T47D (cell line): Measurements from ENCODE around the gene RELCH.

Experiments used
- DNase-seq, 2 experiments: peaks; one replicate each; pipeline versions ENCODE4 v3.0.0 to v3.0.0-alpha.2; 2011 to 2012; ENCODE audit warnings: low read depth in 1 of 2, low spot score in 1 of 2
- JUND ChIP-seq: IDR thresholded peaks from 2 replicates; pipeline ENCODE4 v1.6.1; 2012; ENCODE audit warnings: low read depth
- in situ Hi-C: cut with HindIII; loops from 2 replicates; pipeline ENCODE4 v1.10.0; 2016; ENCODE audit warnings: low sequenced_read_pairs, low pct_unique_long_range_greater_than_20kb

RELCH gene

DNA sequence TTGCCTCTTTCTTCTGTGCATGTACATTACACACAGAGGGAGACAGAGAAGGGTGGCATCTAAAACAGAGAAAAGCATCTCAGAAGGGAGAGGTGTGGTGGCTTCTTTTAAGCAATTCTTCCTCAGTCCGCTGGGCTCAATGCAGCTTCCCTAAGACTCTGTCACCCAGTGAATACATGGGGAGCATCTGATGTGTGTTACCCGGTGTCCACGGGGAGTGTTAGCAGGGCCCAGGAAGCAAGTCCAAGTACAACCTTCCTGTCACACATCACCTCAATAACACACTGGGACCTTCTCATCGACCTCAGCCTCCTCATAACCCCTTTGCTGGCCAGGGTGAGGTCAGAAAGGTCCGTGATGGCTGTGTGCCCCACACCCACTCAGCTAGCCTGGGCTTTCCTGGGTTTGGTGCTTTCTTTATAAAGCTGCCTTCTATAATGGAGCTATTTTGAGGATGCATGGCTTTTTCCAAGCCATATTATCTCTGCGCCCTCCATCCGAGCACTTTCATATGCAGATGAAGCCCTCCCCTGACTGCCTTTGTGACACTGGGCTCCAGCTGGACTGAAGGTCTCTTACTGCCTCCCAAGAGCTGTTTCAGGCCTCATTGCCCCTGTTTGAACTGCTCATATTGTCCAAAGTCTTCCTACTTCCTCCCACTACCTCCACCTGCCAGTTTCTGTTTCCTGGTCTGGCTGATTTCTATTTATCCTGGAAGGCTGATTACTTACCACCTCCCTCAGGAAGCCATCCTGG is 159.5 kb downstream of the RELCH start:
- TF ChIP-seq JUND: no peak
- in situ Hi-C loops: no loop called here
- no peak for DNase-seq

DNA sequence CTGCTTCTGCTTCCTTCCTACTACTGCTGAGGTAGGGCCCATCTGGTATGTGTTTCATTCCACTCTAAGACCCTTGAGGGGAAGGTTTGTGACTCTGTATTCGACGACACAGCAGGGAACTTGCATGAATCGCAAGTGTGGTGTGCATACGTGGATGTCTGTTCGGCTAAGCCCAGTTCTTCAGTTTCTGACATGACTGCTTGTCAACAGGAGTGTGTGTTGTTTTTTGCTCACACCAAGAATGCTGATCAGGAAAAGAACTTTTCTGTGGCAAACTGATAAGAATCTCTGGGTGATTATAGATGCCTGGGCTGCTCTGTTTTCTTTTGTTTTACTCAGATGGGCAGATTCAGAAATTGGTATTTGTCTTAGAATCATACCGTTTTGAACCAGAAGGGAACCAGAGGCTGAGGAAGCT is 160.0 kb downstream of the RELCH start:
- no peak for DNase-seq
- in situ Hi-C loops: no loop called here
- TF ChIP-seq JUND: no peak

DNA sequence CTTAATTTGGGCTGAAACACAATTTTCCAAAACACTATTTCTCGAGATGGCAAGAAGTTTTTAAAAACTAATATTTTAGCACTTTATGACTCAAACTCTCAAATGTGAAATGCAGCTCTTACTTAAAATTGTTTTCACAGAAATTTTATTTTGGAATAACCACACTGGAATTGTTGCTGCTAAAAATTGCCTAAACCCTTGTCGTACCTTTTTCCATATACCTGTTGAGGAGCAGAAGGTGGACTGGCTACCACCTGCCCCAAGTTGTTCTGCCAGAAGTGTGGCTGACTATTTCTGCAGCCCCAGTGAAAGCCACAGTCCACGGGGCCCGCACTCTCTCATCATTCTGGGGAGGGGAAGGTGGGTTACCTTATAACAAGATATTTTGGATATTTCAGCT is 161.4 kb downstream of the RELCH start:
- in situ Hi-C loops: no loop called here

DNA sequence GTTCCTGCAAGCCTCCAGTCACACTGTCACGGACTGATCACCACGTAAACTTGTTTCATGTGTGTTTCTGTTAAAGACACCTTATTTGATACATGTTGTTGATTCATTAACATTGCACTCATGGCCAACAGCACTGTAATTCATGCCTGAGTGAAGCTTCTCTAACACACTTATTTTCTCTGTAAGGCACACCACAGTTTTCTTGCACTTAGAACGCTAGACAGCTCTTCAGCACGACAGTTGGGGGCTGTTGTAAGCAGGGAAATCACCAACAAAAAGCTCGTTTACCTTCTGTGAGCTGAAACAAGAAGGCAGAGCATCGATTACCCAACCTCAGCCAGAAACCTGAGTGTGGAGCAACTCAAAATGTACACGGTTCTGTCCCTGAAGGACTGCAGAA is 166.1 kb downstream of the RELCH start:
- in situ Hi-C loops: no loop called here
- TF ChIP-seq JUND: no peak
- no peak for DNase-seq

More for the DNA sequence above, 161.4 kb downstream of the RELCH start:
- DNase-seq: no peak
- TF ChIP-seq JUND: no peak

DNA sequence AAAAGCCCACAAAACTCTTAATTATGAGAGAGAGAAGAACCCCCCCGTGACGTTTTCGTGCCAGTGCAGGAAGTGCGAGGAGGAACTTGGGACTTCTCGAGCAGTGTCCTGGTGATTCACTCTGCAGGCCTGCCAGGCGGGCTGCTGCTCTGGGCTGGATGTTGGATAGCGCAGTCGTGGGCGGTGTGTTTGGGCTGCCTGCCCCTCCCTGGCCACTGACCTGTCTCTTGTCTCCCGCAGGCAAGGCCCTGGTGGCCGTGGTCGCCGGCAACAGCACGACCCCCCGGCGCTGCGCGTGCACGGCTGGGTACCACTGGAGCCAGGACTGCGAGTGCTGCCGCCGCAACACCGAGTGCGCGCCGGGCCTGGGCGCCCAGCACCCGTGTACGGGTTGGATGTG is 167.1 kb downstream of the RELCH start:
- in situ Hi-C loops: no loop called here
- DNase-seq: no peak
- TF ChIP-seq JUND: no peak

DNA sequence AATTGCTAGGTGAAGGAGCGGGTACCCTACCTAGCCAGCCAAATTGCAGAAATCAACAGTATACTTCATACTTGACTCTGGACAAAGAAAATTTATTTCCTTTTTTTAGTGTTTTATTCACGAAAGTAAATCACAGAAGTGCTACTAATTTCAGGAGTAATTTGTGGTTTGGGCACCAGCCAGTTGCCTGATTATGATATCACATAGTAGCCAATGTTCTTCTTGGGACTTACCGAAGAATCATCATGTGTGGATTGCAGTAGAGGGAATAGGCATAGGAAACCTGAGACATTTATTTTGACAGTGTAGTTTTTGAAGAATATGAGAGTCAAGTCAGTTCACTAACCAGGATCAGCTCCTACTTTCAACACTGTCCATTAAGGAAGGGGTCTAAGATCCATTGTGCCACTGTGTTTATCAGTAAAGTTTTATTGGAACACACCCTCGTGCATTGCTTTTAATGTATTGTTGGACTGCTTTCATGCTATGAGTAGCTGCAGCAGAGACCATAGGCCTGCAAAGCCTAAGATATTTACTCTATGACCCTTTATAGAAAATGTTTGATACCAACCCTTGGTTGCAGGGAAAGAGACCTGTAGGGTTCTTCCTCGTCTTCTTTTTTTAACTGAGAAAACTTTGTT is 170.1 kb downstream of the RELCH start:
- DNase-seq: no peak
- TF ChIP-seq JUND: no peak
- in situ Hi-C loops: no loop called here
